OCI-M1 (cell line): ENCODE measurements around the gene ATAD2B.
"Not testable (repeated sequence)": the region's sequence is repeated elsewhere in the genome, so short reads cannot be mapped to it uniquely, and the experiment has no call there.

Experiments used
- DNase-seq: peaks from one replicate; lab custom pipeline; 2025; lab: John Stamatoyannopoulos, UW

Gene ATAD2B

DNA sequence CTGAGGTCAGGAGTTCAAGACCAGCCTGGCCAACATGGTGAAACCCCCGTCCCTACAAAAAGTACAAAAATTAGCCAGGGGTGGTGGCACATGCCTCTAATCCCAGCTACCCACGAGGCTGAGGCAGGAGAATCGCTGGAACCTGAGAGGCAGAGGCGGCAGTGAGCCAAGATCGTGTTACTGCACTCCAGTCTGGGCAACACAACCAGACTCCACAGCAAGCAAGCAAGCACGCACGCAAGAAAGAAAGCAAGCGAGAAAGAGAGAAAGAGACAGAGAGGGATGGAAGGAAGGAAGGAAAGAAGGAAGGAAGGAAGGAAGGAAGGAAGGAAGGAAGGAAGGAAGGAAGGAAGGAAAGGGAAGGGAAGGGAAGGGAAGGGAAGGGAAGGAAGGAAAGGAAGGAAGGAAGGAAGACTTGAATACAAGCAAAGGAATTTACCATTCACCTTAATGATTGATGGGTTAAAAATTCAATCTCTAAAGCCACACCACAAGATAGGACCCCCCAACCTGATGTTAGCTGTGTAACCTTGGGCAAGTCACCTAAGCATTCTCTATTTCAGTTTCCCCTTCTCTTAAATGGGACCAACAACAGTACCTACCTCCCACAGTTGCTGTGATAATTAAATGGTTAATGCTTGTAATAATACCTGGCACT is 181.7 kb downstream of the ATAD2B start:
- DNase-seq = no peak

DNA sequence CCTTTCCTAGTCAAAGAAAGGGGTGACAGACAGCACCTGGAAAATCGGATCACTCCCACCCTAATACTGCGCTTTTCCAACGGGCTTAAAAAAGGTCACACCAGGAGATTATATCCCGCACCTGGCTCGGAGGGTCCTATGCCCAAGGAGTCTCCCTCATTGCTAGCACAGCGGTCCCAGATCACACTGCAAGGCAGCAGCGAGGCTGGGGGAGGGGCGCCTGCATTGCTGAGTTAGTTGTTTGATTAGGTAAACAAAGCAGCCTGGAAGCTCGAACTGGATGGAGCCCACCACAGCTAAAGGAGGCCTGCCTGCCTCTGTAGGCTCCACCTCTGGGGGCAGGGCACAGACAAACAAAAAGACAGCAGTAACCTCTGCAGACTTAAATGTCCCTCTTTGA is 190.1 kb downstream of the ATAD2B start:
- DNase-seq = not testable (repeated sequence)

DNA sequence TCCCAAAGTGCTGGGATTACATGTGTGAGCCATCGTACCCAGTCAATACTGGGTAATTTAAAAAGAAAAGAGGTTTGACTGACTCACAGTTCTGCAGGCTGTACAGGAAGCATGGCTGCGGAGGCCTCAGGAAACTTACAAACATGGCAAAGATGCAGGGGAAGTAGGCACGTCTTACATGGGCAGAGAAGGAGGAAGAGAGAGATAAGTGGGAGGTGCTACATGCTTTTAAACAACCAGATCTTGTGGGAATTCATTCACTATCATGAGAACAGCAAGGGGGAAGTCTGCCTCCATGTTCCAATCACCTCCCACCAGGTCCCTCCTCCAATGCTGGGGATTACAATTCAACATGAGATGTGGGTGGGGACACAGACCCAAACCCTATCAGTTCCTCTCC is 192.5 kb downstream of the ATAD2B start:
- no peak for DNase-seq

DNA sequence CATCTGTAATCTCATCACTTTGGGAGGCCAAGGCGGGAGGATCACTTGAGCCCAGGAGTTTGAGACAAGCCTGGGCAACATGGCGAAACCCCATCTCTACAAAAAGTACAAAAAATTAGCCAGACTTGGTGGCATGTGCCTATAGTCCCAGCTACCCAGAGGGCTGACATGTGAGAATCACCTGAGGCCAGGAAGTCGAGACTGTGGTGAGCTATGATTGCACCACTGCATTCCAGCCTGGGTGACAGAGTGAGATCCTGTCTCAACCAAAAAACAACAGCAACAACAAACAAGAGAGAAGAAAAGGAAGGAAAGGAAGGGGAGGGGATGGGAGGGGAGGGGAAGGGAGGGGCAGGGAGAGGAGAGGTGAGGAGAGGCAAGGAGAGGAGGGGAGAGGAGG is 203.9 kb downstream of the ATAD2B start:
- not testable (repeated sequence) for DNase-seq

DNA sequence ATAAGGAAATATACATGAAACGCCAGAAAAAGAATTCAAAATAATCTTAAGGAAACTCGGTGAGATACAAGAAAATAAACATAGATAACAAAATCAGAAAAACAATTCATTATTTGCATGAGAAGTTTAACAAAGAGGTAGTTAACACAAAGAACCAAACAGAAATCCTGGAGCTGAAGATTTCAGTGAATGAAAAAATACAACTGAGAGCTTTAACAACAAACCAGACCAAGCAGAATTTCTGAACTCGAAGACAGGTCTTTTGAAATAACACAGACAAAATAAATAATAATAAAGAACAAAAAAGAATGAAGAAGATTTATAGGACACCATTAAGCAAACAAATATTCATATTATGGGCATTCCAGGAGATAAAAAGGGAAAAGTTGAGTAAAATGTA is 204.7 kb downstream of the ATAD2B start:
- DNase-seq = no peak

DNA sequence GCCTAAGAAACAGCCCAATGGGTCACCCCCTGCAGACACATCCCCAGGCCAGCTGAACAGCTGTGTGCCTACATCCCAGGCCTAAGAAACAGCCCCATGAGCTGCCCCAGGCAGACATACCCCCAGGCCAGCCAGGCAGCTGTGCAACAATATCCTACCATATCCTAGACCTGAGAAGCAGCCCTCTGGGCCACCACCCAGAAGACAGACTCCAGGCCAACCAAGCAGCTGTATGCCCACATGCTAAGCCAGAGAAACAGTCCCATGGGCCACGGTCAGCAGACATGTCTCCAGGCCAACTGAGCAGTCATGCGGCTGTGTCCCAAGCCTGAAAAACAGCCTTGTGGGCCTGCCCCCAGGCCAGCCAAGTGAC is 205.5 kb downstream of the ATAD2B start:
- DNase-seq = no peak

DNA sequence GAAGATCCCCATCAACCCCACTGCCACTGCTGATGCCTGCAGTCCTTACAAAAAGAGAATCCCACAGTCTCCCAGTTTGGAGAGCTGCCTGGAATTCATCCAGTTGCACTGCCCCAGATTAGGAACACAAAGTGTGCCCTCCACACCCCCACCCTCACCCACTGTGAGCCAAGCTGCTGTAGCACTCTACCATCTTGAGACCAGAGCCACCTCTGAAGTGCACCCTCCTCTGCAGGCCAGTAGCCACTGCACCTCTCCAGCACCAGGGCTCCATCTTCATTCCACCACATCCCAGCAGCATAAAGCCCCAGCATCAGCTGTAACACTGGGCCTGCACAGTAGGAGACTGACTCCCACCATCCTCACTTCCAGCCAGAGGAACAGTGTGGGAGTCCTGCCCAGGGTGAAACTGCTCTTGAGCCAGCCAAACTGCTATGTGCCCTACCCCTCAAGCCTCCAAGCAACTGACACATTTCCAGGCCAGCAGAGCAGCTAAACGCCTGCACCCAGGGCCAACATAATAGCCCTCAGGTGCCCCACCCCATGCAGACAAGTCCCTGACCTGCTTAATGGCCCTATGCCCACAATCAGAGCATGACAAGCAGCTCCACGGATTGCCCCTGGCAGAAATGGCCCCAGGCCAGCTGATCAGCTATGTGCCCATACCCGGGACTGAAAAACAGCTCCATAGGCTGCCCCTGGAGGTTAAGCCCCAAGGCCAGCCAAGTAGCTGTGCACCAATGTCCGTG is 206.0 kb downstream of the ATAD2B start:
- DNase-seq = no peak

DNA sequence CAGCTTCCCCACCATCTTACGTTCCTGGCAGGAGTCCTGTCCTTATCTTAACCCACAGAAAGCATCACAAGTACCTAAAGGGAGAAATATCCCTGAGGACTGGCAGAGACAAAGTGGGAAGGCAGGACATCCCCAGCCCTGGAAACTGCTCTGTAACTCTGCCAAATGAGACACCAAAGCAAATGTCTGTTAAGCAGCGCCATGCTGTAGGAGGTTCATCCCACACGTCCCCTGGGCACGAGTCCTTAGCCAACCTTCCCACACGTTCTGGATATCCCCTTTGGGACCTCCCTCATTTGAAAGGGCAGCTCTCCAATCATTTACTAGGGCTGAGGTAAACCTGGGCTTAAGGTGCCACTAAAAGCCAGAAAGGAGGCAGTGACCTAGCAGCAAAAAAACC is 207.2 kb downstream of the ATAD2B start:
- DNase-seq = no peak

DNA sequence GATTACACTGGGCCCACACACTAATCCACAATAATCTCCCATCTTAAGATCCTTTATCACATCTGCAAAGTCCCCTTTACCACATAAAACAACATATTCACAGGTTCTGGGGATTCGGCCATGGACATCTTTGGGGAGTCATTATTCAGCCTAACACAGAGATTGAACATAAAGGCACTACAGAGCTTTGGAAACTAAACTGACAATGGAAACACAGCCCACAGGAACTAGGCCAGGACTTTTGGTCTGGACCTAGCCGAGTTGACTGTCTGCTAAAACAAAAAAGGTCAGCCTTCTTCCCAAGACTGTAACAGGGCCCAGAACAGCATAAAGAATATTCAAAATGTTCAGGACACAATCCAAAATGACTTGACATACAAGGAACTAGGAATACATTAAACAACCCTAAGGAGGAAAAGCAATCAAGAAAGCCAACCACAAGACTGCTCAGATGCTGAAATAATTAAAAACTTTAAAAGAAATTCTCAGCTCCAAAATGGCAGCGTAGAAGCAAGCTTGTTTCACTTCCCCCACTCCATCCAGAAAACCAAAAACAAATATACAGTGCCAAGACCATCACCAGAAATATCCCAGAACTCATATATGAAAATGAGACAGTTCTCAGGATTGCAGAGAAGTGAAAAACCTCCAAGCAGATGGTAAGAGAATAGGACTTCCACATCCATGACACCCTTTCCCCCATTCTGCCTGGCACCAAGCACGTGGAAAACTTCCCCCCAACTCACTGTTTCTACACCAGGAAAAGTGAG is 207.8 kb downstream of the ATAD2B start:
- no peak for DNase-seq

DNA sequence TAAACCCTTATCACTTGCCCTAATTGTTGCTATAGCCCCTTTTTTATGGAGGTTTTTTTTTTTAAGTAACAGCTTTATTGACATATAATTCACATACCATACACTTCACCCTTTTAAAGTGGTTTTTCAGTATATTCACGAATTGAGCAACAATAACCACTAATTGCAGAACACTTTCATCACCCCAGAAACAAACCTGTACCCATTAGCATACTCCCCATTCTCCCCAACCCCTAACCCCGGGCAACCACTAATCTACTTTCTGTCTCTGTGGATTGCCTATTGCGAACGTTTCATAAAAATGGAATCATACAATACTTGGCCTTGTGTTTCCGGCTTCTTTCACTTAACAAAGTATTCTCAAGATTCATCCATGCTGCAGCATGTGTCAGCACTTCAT is 213.6 kb downstream of the ATAD2B start:
- peak; percentile 7 for DNase-seq

DNA sequence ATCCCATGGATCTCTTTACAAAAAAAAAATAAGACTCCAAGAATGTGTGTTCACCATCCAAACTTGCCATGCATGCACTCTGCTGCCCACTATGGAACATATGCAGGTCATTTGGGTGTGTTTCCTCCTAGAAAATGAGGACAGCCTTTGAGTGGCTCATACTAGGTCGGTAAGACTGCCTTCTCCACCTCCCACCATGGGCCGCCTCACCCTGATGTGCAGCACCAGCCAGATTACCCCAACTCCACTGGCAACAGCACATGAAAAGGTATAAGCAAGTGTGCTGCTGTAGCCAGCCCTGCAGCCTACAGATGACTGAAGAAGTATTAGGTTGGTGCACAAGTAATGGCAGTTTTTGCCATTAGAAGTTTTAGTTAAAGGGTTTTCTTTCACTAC is 214.2 kb downstream of the ATAD2B start:
- no peak for DNase-seq

DNA sequence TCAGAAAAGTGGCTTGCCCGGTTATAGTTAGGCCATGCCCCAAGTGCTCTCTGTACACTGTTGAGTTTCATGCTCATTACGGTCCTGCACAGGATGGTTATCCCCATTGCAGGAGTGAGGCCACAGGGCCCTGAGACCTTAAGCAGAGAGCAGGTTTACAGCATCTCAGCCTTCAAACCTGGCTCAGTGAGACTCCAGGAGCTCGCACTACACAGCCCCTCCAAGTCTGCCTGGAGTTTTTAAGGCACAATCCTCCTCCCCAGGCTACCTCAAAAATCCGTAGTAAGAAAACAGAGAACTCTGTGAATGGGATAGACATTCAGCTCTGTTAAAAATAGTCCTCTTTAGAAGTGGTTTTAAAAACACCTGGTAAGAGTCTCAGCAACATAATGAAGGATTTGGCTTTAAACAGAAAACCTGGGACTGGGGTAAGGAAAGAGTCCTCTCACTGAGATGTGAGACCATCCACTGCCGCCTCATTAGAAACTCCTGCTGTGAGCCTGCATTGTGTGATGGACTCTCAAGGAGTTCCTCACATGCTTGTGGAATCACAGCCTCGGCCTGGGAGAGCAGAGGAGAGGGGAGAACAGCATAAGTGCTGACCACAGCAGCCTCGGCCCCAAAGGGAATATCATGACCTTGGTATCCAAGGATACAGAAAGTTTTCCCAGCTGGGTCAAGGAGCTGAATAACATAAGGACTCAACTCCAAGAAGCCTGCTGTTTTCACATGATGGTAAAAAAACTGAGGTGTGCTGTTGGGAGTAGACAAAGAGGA is 214.8 kb downstream of the ATAD2B start:
- DNase-seq = no peak

DNA sequence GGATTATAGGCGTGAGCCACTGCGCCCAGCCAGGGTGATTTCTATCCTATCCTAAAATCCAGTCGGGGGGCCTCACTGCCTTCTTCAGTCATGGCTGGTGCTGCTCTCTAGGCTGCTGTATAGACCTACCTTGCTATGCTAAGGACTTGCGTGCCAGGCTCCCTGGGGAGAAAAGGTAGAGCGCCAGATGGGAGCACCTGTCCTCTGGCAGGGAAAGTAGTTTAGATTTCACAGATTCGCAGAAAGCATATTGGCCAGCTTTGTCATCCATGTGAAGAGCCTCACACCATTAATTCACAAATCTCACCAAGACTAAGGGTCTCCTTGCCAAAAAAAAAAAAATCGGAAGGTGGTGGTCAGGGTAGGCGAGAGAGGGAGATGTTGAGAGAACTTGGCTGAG is 217.6 kb downstream of the ATAD2B start:
- no peak for DNase-seq

DNA sequence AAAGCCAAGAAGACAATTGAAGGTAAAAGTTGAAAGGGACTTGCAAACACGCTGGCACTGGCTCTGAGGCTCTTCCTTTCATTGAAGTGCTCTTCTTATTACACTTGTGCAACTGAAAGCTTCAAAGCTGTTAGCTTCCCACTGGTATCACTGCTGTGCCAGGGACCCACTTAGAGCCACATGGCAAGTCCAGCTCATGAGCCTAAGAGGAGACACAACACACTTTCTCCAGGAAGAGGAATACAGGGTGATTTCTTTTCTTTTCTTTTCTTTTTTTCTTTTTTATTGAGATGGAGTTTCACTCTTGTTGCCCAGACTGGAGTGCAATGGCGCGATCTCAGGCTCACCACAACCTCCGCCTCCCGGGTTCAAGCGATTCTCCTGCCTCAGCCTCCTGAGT is 218.2 kb downstream of the ATAD2B start:
- no peak for DNase-seq

DNA sequence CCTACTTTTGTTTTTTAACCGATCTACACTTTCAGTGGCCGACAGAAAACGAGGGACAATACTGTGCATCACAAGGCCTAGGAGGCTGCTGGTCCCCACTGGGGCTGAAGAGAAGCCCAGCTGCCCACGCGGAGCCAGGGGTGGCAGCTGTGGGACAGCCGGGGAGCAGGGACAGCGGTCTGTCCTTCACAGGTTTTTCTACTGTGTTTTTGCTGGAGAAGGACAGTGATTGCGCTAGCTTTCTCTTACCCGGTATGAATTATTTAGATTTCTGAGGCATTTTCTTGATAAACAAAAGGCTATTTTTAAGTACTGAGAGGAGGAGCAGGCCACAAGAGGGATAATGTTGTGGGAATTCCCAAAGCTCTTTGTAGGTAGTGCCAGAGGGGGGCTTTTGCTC is 219.8 kb downstream of the ATAD2B start:
- DNase-seq = no peak

DNA sequence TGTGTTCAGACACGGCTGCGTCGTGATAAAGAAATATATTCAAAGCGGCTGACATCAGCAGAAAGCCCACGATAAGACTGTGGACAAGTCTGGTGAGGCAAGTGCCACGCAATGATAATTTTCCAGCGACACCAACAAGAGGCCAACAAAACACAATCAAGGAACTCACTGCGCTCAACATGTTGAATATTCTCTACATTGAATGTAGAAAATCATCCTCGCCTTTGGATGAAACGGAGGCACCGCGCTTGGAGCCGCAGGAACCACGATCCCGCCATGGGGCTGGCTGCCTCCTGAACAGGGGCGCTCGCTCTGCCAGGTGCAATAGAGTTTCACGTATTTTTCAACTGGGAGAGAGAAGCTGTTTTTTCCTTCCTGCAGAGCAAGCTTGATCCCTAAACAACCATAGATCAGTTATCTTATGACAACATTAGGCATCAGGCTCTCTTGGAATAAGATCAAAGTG is 220.3 kb downstream of the ATAD2B start:
- peak; percentile 3 for DNase-seq

DNA sequence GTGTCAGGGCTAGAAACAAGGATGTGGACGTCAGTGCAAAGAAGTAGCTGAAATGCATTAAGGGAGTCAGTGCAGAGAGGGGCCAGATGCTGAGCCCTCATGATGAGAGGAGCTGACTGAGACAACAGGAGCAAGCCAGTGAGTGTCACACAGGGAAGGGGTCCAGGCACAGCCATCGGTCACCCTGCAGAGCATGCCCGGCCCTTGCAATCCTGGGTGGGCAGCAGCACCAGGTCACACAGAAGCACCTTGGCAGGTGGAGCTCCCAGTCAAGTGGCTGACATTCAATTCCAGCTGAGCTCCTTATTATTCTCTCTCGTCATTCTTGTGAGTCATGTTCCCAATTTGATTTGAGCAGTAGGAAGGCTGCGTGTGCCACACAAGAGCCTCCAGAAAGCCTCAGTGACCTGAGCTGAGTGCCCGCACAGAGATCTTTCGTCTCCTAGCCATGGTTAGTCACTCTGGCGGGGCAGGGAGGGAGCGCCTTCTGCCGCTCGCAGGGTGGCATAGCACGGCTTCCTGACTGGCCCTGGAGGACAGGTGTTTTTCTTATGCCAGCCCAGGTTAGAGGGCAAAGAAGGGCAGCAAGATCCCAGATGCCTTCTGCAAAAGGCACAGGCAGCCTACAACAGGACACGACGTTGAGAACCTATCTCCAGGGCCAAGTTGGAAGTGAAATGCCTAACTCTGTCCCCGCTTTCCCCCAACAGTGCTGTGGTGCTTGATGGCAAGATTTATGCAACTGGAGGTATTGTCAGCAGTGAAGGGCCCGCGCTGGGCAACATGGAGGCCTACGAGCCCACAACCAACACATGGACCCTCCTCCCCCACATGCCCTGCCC is 220.9 kb downstream of the ATAD2B start:
- DNase-seq = no peak

DNA sequence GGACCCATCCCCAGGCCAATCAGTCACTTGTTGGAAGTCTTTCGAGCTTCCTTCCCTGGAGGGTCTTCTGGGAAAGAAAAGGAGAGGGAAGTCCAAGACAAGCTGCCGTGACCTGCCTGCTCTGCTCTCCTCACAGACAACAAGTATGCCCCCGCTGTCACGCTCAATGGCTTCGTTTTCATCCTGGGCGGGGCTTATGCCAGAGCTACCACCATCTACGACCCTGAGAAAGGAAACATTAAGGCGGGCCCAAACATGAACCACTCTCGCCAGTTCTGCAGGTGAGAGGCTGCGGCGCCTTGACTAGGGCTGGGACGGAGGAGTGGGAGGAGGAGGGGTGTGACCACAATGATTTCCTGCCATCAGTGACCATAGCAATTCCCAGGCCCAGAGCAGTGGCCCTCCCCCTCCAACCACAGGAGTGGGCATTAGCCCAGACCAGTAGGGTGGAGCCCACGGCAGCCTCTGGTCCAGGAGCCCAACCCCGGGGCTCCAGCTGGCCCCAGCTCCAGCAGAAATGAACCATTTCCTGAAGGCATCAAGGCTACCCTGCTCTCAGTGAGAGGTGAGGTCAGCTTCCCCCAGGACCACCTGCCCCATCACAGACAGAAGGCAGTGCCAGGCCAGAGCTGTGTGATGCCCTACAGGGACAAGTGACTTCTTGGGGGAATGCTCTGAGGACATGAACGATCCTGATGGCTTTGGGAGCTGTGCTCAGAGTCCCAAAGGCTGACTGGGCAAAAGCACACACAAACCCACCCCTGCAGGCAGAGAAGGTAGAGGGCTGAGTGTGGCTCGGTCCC is 223.1 kb downstream of the ATAD2B start:
- DNase-seq = no peak

DNA sequence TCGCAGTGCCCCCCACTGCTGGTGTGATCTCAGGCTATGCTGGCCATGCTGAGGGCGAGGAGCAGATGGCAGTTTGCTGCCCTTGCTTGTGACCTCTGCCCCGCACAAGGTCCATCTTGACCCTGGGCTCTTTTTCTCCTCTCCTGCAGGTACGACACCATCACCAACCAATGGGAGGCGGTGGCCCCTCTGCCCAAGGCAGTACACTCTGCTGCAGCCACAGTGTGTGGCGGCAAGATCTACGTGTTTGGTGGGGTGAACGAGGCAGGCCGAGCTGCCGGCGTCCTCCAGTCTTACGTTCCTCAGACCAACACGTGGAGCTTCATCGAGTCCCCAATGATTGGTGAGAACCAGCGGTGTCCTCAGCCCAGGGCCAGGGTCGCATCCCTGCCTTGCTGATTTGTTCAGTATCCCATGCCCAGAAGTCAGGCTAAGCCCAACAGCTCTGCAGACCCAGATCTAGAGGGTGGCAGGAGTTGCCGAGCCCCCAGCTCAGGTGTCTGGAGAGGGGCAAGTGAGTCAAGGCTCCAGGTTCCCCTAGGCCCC is 223.8 kb downstream of the ATAD2B start:
- DNase-seq = no peak

DNA sequence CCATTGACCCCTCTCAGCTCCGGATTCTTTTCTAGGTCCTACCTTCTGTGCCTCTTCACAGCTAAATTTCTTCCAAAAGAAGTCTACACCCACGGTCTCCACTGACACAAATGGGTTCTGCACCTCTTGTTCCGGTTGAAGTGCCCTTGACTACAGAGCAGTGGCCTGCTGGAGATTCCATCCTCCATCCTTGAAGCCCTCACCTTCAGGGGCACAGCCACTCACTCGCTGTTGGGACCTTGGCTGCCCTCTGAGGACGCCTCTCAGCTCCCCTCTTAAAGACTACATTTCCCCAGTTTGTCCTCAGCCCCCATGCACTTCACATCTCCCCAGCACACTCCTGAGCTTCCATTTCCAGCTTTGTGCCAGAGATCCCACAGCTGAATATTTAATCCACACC is 226.3 kb downstream of the ATAD2B start:
- DNase-seq = no peak
